DND-41 (cell line): ENCODE measurements around the gene SCT.

Source experiments
- EZH2 ChIP-seq: IDR thresholded peaks from 3 replicates; pipeline ENCODE4 v1.6.1; 2012; ENCODE audit warnings: borderline replicate concordance, low read depth, mild to moderate bottlenecking, moderate library complexity, low read length, inconsistent platforms; ENCODE audit not compliant: severe bottlenecking
- TF ChIP-seq, protein P1 (sequence below): IDR thresholded peaks from 2 replicates; pipeline ENCODE4 v1.5.1; 2012; ENCODE audit warnings: borderline replicate concordance, low read length, moderate library complexity, mild to moderate bottlenecking; ENCODE audit not compliant: poor library complexity, severe bottlenecking; ENCODE audit errors: extremely low read depth

DNA sequence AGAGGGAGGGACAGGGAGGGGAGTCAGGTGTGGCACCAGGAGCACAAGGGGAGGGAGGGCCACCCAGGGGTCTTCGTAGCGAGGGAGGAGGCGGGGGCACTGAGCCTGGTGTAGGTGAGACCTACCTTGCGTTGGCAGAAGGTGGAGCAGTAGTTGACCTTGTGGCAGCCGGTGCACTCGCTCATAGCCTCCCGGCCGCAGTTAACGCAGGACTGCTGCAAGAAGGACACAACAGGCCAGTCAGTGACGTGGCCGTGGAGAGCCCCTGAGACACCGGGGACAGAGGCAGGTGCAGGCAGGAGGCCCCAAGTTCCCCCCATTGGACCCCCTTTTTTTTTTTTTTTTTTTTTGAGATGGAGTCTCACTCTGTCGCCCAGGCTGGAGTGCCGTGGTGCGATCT is 26.9 kb upstream of the SCT start:
- TF ChIP-seq, protein P1, sequence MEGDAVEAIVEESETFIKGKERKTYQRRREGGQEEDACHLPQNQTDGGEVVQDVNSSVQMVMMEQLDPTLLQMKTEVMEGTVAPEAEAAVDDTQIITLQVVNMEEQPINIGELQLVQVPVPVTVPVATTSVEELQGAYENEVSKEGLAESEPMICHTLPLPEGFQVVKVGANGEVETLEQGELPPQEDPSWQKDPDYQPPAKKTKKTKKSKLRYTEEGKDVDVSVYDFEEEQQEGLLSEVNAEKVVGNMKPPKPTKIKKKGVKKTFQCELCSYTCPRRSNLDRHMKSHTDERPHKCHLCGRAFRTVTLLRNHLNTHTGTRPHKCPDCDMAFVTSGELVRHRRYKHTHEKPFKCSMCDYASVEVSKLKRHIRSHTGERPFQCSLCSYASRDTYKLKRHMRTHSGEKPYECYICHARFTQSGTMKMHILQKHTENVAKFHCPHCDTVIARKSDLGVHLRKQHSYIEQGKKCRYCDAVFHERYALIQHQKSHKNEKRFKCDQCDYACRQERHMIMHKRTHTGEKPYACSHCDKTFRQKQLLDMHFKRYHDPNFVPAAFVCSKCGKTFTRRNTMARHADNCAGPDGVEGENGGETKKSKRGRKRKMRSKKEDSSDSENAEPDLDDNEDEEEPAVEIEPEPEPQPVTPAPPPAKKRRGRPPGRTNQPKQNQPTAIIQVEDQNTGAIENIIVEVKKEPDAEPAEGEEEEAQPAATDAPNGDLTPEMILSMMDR = no peak
- TF ChIP-seq EZH2 = no peak
